ENCODE data around the gene PTCRA.

The PTCRA gene

DNA sequence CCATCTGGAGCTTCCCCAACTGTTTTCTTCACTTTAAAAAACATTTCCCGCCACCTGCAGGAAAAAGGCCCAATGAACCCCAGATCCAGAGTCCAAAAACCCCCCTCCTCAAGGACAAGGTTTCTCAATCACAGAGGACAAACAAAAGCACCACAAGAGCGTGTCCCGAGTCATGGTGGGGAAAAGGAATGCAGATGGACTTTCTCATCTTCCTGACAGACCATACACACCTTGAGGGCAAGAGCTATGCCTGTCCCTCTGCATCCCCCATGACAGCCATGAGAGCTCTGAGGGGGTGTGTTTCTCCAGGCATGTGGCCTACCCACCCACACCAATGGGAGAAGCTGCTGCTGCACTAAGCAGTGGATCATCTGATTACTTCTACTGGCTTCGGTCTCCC, 54.1 kb downstream of the PTCRA start:
- no peak overlapping the region for H3K9ac ChIP-seq (ENCODE audit: low read depth, low read length, poor library complexity, severe bottlenecking)
- H3K4me2 ChIP-seq (ENCODE audit: low read depth, low read length, poor library complexity, severe bottlenecking) = no peak overlapping the region
- no peak overlapping the region for H2AFZ ChIP-seq (ENCODE audit: low read length)
- H3F3A ChIP-seq (ENCODE audit: low read depth) = no peaks in the 10 kb centered on the region
- TF ChIP-seq EZH2phosphoT487 (IDR thresholded peaks at IDR 0.05; ENCODE audit: borderline replicate concordance) = no peak
- TF ChIP-seq, protein P1, sequence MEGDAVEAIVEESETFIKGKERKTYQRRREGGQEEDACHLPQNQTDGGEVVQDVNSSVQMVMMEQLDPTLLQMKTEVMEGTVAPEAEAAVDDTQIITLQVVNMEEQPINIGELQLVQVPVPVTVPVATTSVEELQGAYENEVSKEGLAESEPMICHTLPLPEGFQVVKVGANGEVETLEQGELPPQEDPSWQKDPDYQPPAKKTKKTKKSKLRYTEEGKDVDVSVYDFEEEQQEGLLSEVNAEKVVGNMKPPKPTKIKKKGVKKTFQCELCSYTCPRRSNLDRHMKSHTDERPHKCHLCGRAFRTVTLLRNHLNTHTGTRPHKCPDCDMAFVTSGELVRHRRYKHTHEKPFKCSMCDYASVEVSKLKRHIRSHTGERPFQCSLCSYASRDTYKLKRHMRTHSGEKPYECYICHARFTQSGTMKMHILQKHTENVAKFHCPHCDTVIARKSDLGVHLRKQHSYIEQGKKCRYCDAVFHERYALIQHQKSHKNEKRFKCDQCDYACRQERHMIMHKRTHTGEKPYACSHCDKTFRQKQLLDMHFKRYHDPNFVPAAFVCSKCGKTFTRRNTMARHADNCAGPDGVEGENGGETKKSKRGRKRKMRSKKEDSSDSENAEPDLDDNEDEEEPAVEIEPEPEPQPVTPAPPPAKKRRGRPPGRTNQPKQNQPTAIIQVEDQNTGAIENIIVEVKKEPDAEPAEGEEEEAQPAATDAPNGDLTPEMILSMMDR (conservative IDR thresholded peaks at IDR 0.05; ENCODE audit: low read length) = no peak
- no peaks in the 10 kb centered on the region for H3K9me2 ChIP-seq (replicated peaks; ENCODE audit: low read depth, low read length)
- no peaks in the 10 kb centered on the region for H3K4me1 ChIP-seq (ENCODE audit: insufficient read depth, low read length, poor library complexity, severe bottlenecking)
- no peaks in the 10 kb centered on the region for H3K27me3 ChIP-seq (ENCODE audit: insufficient read depth, low read length, poor library complexity, severe bottlenecking)
- H3K36me3 ChIP-seq (ENCODE audit: insufficient read depth, low read length) = no peaks in the 10 kb centered on the region
- H3K79me2 ChIP-seq (ENCODE audit: insufficient read depth, low read length) = no peaks in the 10 kb centered on the region
- H3K9me3 ChIP-seq (ENCODE audit: insufficient read depth, low read depth, low read length) = no peaks in the 10 kb centered on the region
- H3K4me3 ChIP-seq (ENCODE audit: low read length, poor library complexity, severe bottlenecking) = no peak overlapping the region
- no peaks in the 10 kb centered on the region for H4K20me1 ChIP-seq (ENCODE audit: insufficient read depth, low read length, poor library complexity, severe bottlenecking)

DNA sequence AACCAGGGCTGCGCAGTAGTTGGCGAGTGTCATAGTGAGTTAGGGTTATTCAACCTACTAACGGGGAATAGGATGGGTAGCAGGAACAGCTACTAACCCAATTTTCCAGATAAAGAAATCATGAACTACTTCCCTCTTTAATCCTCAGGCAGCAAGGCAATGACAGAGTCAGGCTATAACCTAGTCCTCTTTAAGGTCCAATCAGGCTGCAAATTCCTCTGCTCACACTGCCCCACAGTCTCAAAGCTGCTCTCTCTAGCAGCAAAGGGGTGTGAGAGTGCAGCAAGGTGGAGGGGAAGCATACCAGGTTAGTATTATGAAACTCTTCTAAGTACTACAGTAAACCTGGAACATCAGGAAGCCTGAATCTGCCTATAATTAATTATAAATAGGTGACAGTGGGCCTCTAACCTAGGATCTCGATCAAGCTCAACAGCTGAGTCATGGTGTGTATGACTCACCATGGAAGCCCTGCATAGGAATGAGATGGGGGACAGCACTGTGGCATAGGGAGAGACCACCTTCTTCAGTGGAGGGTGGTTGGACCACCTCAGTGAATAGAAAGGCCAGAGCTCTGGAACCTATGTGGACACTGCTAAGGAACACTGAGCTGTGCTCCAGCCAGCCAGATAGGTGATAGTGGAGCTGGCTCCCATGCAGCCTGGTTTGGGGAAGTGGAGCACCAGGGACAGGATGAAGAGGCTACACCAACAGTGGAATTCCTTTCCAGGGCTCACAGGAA, 55.2 kb downstream of the PTCRA start:
- Histone ChIP-seq H3K4me3 (ENCODE audit: low read length, poor library complexity, severe bottlenecking) (no peak overlapping the region), H3K4me2 (ENCODE audit: low read depth, low read length, poor library complexity, severe bottlenecking) (no peak overlapping the region), H2AFZ (ENCODE audit: low read length) (no peak overlapping the region), H4K20me1 (ENCODE audit: insufficient read depth, low read length, poor library complexity, severe bottlenecking) (no peaks in the 10 kb centered on the region), H3K36me3 (ENCODE audit: insufficient read depth, low read length) (no peaks in the 10 kb centered on the region), H3K27me3 (ENCODE audit: insufficient read depth, low read length, poor library complexity, severe bottlenecking) (no peaks in the 10 kb centered on the region), H3K9ac (ENCODE audit: low read depth, low read length, poor library complexity, severe bottlenecking) (no peak overlapping the region), H3K9me3 (ENCODE audit: insufficient read depth, low read depth, low read length) (no peaks in the 10 kb centered on the region), H3K4me1 (ENCODE audit: insufficient read depth, low read length, poor library complexity, severe bottlenecking) (no peaks in the 10 kb centered on the region), H3F3A (ENCODE audit: low read depth) (no peaks in the 10 kb centered on the region), H3K79me2 (ENCODE audit: insufficient read depth, low read length) (no peaks in the 10 kb centered on the region), H3K9me2 (replicated peaks; ENCODE audit: low read depth, low read length) (no peaks in the 10 kb centered on the region)
- TF ChIP-seq EZH2phosphoT487 (IDR thresholded peaks at IDR 0.05; ENCODE audit: borderline replicate concordance) = no peak
- TF ChIP-seq, protein P1 (conservative IDR thresholded peaks at IDR 0.05; ENCODE audit: low read length) = no peak

DNA sequence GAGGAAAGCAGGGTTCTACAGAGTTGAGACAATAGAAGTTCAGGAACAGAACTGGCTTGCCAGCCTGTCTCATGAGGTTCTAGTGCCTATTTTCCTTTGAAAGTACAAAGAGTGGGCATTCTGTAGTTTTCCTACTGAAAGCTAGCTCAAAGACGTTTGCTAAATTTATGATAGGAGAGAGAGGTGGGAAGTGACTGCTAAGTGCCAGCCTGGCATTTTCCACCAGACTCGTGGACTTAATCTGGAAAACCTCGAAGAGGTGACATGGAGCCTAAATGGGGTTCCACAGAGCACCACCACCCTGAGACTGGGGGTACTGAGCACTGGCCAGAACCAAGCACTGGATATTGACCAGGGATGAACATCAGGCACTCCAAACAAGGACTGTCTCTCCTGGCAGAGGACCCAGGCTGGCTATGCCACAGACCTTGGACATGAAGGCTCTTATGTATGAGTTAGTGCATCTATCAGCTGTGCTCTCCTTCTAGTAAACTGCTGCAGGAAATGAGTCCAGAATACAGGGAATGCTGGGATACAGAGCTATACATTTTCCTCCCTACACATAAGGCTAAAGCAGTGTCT, 56.0 kb downstream of the PTCRA start:
- Histone ChIP-seq H3K9me2 (replicated peaks; ENCODE audit: low read depth, low read length) (no peaks in the 10 kb centered on the region), H3K79me2 (ENCODE audit: insufficient read depth, low read length) (no peaks in the 10 kb centered on the region), H3K9me3 (ENCODE audit: insufficient read depth, low read depth, low read length) (no peaks in the 10 kb centered on the region), H3K36me3 (ENCODE audit: insufficient read depth, low read length) (no peaks in the 10 kb centered on the region), H3K4me2 (ENCODE audit: low read depth, low read length, poor library complexity, severe bottlenecking) (no peak overlapping the region), H3F3A (ENCODE audit: low read depth) (no peaks in the 10 kb centered on the region), H2AFZ (ENCODE audit: low read length) (no peak overlapping the region), H3K9ac (ENCODE audit: low read depth, low read length, poor library complexity, severe bottlenecking) (no peak overlapping the region), H3K27me3 (ENCODE audit: insufficient read depth, low read length, poor library complexity, severe bottlenecking) (no peaks in the 10 kb centered on the region), H3K4me1 (ENCODE audit: insufficient read depth, low read length, poor library complexity, severe bottlenecking) (no peaks in the 10 kb centered on the region), H3K4me3 (ENCODE audit: low read length, poor library complexity, severe bottlenecking) (no peak overlapping the region), H4K20me1 (ENCODE audit: insufficient read depth, low read length, poor library complexity, severe bottlenecking) (peaks cover 2% of the 10 kb centered on the region)
- TF ChIP-seq, protein P1 (conservative IDR thresholded peaks at IDR 0.05; ENCODE audit: low read length) = no peak
- no peak for TF ChIP-seq EZH2phosphoT487 (IDR thresholded peaks at IDR 0.05; ENCODE audit: borderline replicate concordance)

All from Loucy (cell line).